C4-2B (cell line): ENCODE data around the gene KCNMA1.
"Not testable (repeated sequence)": the region's sequence is repeated elsewhere in the genome, so short reads cannot be mapped to it uniquely, and the experiment has no call there.

Experiments
- H3K27ac ChIP-seq: fragments of 450-650 bp; 2 replicates; pipeline ENCODE4 v1.5.1; 2017
- ZFX ChIP-seq: fragments of 450-650 bp; IDR thresholded peaks from 2 replicates; pipeline ENCODE4 v1.6.1; 2017
- TF ChIP-seq, protein P1 (sequence below): fragments of 450-650 bp; conservative IDR thresholded peaks from 2 replicates; pipeline ENCODE4 v1.5.1; 2017; ENCODE audit warnings: mild to moderate bottlenecking

Gene KCNMA1

DNA sequence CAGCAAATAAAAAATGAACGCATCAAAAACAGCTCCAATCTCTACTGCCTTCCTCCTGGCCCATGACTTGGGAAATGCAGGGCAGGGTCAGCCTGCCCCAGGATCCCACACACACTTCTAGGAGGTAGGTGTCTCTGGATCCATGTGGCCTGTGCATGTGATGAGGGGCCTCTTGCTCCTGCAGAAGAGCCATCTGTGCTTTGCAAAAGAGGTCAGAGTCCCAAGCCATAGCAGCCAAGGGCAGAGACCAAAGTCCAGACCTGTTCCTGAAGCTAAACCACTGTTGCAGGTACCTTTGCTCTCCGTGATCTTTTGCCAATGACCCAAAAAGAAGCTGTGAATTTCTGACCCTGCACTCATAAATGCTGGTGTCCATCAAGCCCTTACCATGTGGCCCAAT is 57.1 kb downstream of the KCNMA1 start:
- H3K27ac ChIP-seq, result no peak overlapping the region
- TF ChIP-seq, protein P1, sequence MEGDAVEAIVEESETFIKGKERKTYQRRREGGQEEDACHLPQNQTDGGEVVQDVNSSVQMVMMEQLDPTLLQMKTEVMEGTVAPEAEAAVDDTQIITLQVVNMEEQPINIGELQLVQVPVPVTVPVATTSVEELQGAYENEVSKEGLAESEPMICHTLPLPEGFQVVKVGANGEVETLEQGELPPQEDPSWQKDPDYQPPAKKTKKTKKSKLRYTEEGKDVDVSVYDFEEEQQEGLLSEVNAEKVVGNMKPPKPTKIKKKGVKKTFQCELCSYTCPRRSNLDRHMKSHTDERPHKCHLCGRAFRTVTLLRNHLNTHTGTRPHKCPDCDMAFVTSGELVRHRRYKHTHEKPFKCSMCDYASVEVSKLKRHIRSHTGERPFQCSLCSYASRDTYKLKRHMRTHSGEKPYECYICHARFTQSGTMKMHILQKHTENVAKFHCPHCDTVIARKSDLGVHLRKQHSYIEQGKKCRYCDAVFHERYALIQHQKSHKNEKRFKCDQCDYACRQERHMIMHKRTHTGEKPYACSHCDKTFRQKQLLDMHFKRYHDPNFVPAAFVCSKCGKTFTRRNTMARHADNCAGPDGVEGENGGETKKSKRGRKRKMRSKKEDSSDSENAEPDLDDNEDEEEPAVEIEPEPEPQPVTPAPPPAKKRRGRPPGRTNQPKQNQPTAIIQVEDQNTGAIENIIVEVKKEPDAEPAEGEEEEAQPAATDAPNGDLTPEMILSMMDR, result no peak
- TF ChIP-seq ZFX, result no peak

DNA sequence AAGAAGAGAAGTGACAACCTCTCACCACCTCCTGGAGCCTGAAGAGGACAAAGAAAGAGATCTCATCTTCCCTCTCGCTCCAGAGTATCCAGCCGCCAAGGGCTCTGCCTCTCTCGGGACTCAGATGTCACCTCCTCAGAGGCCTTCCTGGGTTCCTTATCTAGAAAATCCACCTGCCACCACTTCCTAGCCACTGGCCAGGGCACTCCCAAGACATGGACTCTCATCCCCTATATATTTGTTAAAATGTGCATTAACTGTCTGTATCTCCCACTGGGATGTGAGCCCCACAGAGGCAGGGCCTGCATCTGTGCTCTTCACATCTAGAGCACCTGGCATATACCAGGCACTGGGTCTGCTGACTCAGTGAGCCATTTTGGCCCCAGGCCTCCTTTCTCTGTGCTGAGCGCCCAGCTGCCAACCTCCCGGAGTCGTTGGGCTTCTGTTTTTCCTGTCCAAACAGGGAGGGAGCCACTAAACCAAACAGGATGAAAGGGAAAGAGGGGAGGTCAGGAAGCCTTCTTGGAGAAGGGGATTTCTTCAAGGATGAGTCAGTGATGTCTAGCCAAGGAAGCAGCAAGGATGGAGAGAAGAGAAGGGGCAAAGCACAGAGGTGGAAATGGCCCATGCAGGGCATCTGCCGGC is 58.9 kb downstream of the KCNMA1 start:
- no peak for TF ChIP-seq ZFX
- no peak overlapping the region for H3K27ac ChIP-seq

DNA sequence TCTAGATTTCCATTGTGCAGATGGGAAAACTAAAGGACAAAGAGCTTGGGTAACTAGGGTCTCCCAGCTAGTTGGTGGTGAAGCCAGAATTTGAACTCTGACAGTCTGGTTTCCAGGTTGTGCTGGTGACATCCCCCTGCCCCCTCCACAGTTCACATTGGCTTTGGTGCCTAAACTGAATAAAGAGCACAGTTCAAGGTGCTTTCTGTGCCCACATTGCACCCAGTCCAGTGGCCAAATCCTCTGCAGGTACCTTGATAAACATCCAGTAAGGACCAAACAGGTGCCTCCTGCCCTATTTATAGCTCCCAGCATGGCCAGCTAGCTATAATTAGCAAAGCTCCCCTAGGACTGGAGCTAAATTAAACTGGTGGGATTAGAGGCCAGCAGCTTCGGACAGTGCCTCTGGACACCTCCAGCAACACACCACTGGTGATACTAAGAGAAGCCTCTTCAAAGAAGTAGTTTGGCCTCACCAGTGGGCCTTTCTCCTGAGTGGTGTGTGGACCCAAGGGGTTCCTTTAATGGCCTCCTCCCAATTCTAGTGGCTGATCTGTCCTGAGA is 59.9 kb downstream of the KCNMA1 start:
- TF ChIP-seq, protein P1, result no peak
- no peak for TF ChIP-seq ZFX
- no peak overlapping the region for H3K27ac ChIP-seq

DNA sequence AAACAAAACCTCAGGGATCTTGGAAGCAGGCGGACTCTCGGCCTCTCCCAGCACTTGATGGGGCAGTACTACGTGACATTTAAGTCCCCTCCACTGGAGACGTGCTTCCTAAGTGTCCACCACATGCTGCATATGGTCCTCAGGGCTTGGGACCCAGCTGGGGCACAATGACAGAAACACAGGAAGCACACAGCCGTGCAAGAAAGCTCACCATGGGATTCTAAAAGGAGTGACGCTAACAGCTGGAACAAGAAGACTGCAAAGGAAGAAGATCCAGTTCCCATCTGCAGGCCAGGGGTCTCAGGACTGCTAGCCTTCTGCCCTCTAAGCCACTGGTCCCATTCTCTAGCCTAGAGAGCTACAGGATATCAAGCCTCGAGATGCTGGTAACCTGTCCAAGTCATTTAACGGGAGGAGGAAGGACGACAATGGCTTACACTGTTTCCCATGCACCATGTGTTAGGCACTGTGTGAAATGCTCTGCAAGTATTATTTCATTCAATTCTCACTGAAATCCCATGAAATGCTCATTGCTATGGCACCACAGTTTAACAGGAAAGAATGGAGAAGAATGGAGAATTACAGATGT is 61.1 kb downstream of the KCNMA1 start:
- TF ChIP-seq, protein P1, result no peak
- TF ChIP-seq ZFX, result no peak

DNA sequence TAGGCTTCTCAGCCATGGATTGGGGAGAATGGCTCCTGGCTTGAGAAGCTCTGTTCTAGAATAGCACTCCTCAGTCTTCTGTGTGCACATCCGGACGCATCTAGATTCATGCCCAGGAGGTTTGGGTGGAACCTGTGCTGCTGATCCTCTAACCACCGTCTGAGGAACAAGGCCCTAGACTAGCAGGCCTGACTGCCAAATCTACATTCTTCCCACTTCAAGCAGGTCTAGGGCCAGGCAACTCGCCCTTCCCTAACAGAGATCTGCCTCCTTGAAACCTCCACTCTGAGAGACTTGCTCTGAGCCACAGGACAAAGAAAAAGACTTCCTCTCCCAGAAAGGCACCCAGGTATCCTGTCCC is 61.6 kb downstream of the KCNMA1 start:
- TF ChIP-seq, protein P1, result no peak
- no peak for TF ChIP-seq ZFX
- H3K27ac ChIP-seq, result no peak overlapping the region

More for the DNA sequence above, 61.1 kb downstream of the KCNMA1 start:
- H3K27ac ChIP-seq, result no peak overlapping the region

DNA sequence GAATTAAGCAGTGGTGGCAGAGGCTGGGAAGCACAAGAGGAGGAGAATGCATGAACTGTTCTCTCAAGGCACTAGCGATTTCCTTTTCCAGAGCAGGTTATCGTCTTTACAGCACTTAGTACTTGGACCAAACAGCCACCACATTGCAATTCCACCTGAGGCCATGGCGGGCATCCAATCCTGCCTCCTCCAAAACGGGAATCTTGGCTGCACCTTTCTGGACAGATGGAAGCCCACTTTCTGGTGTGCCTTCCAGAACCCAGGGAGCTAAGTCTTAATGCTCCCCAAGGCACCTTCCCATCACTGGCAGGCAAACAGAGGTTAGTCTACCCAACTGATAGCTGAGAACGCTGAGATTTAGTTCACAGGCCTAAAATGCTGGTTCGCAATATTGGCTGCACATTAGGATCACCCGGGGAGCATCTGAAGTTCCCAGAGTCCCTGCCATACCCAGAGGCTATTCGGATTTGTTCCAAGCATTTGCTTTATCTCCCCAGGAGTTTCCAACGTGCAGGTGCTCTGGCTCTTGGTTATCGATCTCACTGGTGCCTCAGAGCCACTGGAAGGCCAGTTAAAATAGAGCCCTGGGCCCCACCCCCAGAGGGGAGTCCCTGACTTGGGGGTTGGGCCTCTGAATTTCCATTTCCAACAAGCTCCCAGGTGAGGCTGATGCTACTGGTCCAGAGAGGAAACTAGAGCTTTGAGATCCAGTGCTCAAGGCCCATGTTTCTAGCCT is 62.2 kb downstream of the KCNMA1 start:
- no peak for TF ChIP-seq ZFX
- TF ChIP-seq, protein P1, result no peak
- H3K27ac ChIP-seq, result no peak overlapping the region

DNA sequence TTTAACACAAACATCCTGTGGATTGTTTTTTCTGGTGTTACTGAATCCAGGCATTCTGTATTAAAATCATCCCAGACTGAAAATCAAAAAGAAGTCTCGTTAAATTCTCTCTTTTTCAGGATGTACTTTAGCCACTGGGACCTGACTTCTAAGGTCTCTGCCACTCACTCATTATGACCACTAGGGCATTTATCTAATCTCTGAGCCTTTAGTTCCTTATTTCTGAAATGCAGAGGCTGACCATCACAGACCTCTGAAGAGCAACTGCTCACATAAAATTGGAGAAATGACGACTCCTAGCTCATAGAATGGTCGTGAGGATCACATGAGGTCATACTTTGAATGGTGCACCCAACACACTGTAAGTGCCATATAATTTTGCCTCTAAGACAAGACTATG is 63.2 kb downstream of the KCNMA1 start:
- H3K27ac ChIP-seq, result no peak overlapping the region
- no peak for TF ChIP-seq ZFX
- TF ChIP-seq, protein P1, result no peak

DNA sequence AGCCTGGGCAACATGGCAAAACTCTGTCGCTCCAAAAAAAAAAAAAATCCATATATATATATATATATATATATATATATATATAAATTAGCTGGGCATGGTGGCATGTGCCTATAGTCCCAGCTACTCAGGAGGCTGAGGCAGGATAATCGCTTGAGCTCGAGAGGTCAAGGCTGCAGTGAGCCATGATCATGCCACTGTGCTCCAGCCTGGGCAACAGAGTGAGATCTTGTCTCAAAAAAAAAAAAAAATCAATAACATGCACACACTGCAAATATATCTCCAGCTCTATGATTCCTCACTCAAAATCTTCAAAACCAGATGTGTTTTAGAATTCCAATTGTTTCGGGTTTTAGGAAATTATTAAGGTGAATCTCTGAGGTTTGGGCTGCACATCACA is 65.1 kb downstream of the KCNMA1 start:
- H3K27ac ChIP-seq, result not testable (repeated sequence)
